Effector memory CD8-positive, alpha-beta T cell (primary cell): Measurements from ENCODE around the gene C3orf20.

ENCODE experiments used
- ATAC-seq: fragments of 150-1000 bp; cut with Tn5 transposase; replicated peaks from 2 replicates; pipeline ENCODE4 v1.10.0; 2021; ENCODE audit warnings: mild to moderate bottlenecking, moderate library complexity
- DNase-seq, 3 experiments: peaks; one replicate each; pipeline ENCODE4 v3.0.0; 2021
- H3K27ac Mint-ChIP-seq, 2 donors: one replicate each; pipeline ENCODE4 v1.8.0; 2022; ENCODE audit warnings: mild to moderate bottlenecking in 2 of 2, mixed read lengths in 2 of 2, moderate library complexity in 2 of 2
- H3K27me3 Mint-ChIP-seq, 2 donors: one replicate each; pipeline ENCODE4 v1.8.0; 2022; ENCODE audit warnings: mixed read lengths in 2 of 2
- H3K36me3 Mint-ChIP-seq: one replicate; pipeline ENCODE4 v1.8.0; 2022; ENCODE audit warnings: mild to moderate bottlenecking, moderate library complexity, mixed read lengths; ENCODE audit not compliant: insufficient read depth
- H3K4me1 Mint-ChIP-seq, 2 donors: one replicate each; pipeline ENCODE4 v1.8.0; 2022; ENCODE audit warnings: low read depth in 2 of 2, mixed read lengths in 2 of 2
- H3K4me3 Mint-ChIP-seq, 2 donors: one replicate each; pipeline ENCODE4 v1.8.0; 2022; ENCODE audit warnings: mild to moderate bottlenecking in 2 of 2, mixed read lengths in 2 of 2, moderate library complexity in 2 of 2
- H3K9me3 Mint-ChIP-seq, 2 donors: one replicate each; pipeline ENCODE4 v1.8.0; 2022; ENCODE audit warnings: mixed read lengths in 2 of 2

Gene C3orf20

GRCh38 chr3:14822134-14822533, 147.2 kb downstream of the C3orf20 start:
- H3K36me3 Mint-ChIP-seq = peaks cover 3% of the 10 kb centered on the region
- H3K4me1 Mint-ChIP-seq = no peaks in the 10 kb centered on the region
- H3K4me3 Mint-ChIP-seq = no peak overlapping the region
- no peaks in the 10 kb centered on the region for H3K9me3 Mint-ChIP-seq
- DNase-seq (no peak), ATAC-seq (no peak)
- peaks cover 36 to 74% of the 10 kb centered on the region in 2 donors for H3K27me3 Mint-ChIP-seq
- H3K27ac Mint-ChIP-seq = no peak overlapping the region
